ENCODE measurements around the gene ZNF691.

DNA sequence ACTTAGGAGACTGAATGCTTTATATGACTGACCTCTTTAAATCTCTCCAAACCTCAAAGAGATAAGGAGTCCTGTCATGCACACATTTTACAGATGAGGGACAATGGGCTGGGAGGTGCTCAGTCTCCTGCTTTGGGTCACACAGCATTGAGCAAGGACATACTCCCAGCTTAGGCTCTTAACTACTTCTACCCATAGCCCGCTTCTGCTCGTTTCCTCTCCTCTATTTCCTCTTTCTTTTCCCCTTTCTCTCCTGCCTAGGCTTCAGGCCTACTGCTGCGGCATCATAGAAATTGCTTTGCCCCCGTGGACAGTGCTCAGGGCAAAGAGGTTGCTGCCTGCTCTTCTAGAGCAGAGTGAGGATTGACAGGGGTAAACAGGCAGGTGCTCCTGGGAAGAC lies 12.4 kb upstream of the ZNF691 start:
- TF ChIP-seq, protein P1, sequence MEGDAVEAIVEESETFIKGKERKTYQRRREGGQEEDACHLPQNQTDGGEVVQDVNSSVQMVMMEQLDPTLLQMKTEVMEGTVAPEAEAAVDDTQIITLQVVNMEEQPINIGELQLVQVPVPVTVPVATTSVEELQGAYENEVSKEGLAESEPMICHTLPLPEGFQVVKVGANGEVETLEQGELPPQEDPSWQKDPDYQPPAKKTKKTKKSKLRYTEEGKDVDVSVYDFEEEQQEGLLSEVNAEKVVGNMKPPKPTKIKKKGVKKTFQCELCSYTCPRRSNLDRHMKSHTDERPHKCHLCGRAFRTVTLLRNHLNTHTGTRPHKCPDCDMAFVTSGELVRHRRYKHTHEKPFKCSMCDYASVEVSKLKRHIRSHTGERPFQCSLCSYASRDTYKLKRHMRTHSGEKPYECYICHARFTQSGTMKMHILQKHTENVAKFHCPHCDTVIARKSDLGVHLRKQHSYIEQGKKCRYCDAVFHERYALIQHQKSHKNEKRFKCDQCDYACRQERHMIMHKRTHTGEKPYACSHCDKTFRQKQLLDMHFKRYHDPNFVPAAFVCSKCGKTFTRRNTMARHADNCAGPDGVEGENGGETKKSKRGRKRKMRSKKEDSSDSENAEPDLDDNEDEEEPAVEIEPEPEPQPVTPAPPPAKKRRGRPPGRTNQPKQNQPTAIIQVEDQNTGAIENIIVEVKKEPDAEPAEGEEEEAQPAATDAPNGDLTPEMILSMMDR (conservative IDR thresholded peaks at IDR 0.05; ENCODE audit: low read depth, low read length), result no peak
- TF ChIP-seq EZH2 (IDR thresholded peaks at IDR 0.05; ENCODE audit: low read length, unreplicated experiment), result no peak
- no peak for TF ChIP-seq EZH2phosphoT487 (IDR thresholded peaks at IDR 0.05; ENCODE audit: borderline replicate concordance, low read length)
